Adipocyte (in vitro differentiated cells): ENCODE data around the gene DNAH1.
"Not testable (repeated sequence)": the region's sequence is repeated elsewhere in the genome, so short reads cannot be mapped to it uniquely, and the experiment has no call there.

Experiments used
- DNase-seq: peaks from one replicate; pipeline ENCODE4 v3.0.0-alpha.2; 2015; ENCODE audit warnings: low read depth
- H3K27me3 ChIP-seq: replicated peaks from 2 replicates; pipeline ENCODE4 v1.7.0; 2013; ENCODE audit warnings: mild to moderate bottlenecking, low read length, moderate library complexity; ENCODE audit not compliant: control insufficient read depth, insufficient read depth
- H3K36me3 ChIP-seq: 2 replicates; pipeline ENCODE4 v1.7.0; 2013; ENCODE audit warnings: low read length, mild to moderate bottlenecking, moderate library complexity; ENCODE audit not compliant: control insufficient read depth, insufficient read depth, severe bottlenecking
- H3K4me1 ChIP-seq: 2 replicates; pipeline ENCODE4 v1.7.0; 2013; ENCODE audit warnings: mild to moderate bottlenecking, low read length, moderate library complexity; ENCODE audit not compliant: control insufficient read depth, insufficient read depth
- H3K4me3 ChIP-seq: 2 replicates; pipeline ENCODE4 v1.7.0; 2013; ENCODE audit warnings: mild to moderate bottlenecking, low read length, moderate library complexity
- H3K9ac ChIP-seq: 2 replicates; pipeline ENCODE4 v1.7.0; 2013; ENCODE audit warnings: mild to moderate bottlenecking, low read length, moderate library complexity
- H3K9me3 ChIP-seq: 2 replicates; pipeline ENCODE4 v1.7.0; 2013; ENCODE audit warnings: mild to moderate bottlenecking, low read length, moderate library complexity; ENCODE audit not compliant: control insufficient read depth

The DNAH1 gene

GRCh38 chr3:52279596-52279995, 36.5 kb upstream of the DNAH1 start:
- no peaks in the 10 kb centered on the region for H3K27me3 ChIP-seq
- H3K4me3 ChIP-seq, result peak overlapping the region; percentile 98
- H3K36me3 ChIP-seq, result no peaks in the 10 kb centered on the region
- peaks cover 59% of the 10 kb centered on the region for H3K4me1 ChIP-seq
- DNase-seq, result no peak
- H3K9me3 ChIP-seq, result no peaks in the 10 kb centered on the region
- H3K9ac ChIP-seq, result peak overlapping the region; percentile 100

GRCh38 chr3:52280050-52280461, 36.1 kb upstream of the DNAH1 start:
- no peaks in the 10 kb centered on the region for H3K9me3 ChIP-seq
- H3K9ac ChIP-seq, result peak overlapping the region; percentile 100
- H3K27me3 ChIP-seq, result no peaks in the 10 kb centered on the region
- no peaks in the 10 kb centered on the region for H3K36me3 ChIP-seq
- DNase-seq, result peak; percentile 78
- peaks cover 58% of the 10 kb centered on the region for H3K4me1 ChIP-seq
- H3K4me3 ChIP-seq, result peak overlapping the region; percentile 98

DNA sequence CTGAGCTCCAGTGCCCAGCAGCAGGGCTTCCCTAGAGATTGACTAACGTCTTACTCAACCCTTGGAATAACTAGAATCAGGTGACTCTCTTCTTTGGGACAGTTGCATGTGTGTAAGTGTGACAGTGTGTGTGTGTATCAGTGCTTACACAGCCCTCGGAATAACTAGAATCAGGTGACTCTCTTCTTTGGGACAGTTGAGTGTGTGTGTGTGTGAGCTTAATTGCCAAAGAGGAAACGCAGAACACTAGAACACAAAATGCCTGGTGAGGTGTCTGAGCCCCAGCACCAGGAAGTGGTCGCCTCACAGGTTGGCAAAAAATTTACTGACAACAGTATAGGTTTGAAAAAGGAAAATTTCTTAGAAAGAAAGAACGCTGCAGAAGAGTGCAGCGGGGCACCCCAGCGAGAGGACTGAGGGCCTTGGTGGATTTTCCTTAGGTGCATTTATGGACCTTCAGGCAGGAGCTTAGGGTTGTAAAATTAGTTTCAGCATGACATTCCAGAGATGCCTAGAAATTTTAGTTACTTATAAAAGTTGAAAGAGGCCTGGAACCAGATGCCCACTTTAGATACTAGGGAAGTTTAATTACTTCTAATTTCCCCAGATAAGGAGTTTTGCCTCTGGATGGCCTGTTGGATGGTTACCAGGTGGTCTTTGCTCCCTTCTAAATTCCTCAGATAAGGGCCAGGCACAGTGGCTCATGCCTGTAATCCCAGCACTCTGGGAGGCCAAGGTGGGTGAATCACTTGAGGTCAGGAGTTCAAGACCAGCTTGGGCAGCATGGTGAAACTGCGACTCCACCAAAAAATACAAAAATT, 33.9 kb upstream of the DNAH1 start:
- H3K27me3 ChIP-seq, result no peaks in the 10 kb centered on the region
- no peaks in the 10 kb centered on the region for H3K9me3 ChIP-seq
- no peak overlapping the region for H3K4me3 ChIP-seq
- peaks cover 52% of the 10 kb centered on the region for H3K4me1 ChIP-seq
- H3K36me3 ChIP-seq, result no peaks in the 10 kb centered on the region
- H3K9ac ChIP-seq, result no peak overlapping the region
- DNase-seq, result peak; percentile 36

- peaks cover 53% of the 10 kb centered on the region for H3K4me1 ChIP-seq
Measured at GRCh38 chr3:52283306-52283705, 32.8 kb upstream of the DNAH1 start.

GRCh38 chr3:52284051-52284450, 32.1 kb upstream of the DNAH1 start:
- not testable (repeated sequence) for H3K27me3 ChIP-seq, DNase-seq, H3K9ac ChIP-seq, H3K4me3 ChIP-seq, H3K9me3 ChIP-seq, H3K36me3 ChIP-seq
- H3K4me1 ChIP-seq, result peaks cover 60% of the 10 kb centered on the region

More at GRCh38 chr3:52283306-52283705, 32.8 kb upstream of the DNAH1 start:
- H3K36me3 ChIP-seq, result no peaks in the 10 kb centered on the region
- H3K9me3 ChIP-seq, result no peaks in the 10 kb centered on the region
- H3K27me3 ChIP-seq, result no peaks in the 10 kb centered on the region
- no peak overlapping the region for H3K4me3 ChIP-seq
- no peak for DNase-seq
- H3K9ac ChIP-seq, result peak overlapping the region; percentile 9

DNA sequence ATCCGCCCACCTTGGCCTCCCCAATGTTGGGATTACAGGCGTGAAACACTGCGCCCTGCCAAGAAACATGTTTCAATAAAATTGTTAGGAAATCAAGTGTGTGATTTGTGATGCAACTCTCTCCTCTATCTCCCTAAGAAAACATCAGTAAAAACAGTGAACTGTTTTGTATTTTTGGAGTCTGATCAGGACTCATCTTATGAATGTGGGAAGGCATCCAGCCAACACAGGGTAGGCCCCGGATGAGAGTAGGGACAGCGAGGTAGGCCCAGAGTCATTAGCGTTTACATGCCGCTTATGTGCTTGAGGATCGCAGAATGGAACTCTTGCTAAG, 29.4 kb upstream of the DNAH1 start:
- no peak for DNase-seq
- Histone ChIP-seq H3K36me3 (peaks cover 8% of the 10 kb centered on the region), H3K27me3 (no peaks in the 10 kb centered on the region), H3K4me1 (peaks cover 51% of the 10 kb centered on the region), H3K9ac (peak overlapping the region; percentile 98), H3K9me3 (no peaks in the 10 kb centered on the region), H3K4me3 (peak overlapping the region; percentile 89)

DNA sequence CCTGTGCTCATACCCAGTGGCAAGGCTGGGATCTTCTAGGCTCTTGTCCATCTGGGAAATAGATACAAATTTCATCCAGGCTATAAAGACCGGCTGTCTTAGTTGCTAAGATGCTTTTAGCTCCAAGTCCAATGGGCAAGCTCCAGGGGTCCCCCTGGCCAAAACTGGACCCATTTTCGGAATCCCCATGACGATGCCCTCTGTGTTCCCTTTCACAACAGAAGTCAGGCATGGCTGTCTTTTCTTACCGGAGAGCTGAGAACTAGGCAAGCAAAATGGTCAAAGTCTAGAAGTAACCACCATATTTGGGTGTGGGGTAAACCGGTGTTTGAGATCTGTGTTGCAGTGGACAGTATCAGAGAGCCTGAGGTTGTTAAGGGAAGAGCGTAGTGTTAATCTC, 27.4 kb upstream of the DNAH1 start:
- no peaks in the 10 kb centered on the region for H3K27me3 ChIP-seq
- peaks cover 33% of the 10 kb centered on the region for H3K4me1 ChIP-seq
- no peaks in the 10 kb centered on the region for H3K9me3 ChIP-seq
- peak overlapping the region; percentile 89 for H3K4me3 ChIP-seq
- H3K9ac ChIP-seq, result peak overlapping the region; percentile 98
- H3K36me3 ChIP-seq, result peaks cover 24% of the 10 kb centered on the region
- no peak for DNase-seq

DNA sequence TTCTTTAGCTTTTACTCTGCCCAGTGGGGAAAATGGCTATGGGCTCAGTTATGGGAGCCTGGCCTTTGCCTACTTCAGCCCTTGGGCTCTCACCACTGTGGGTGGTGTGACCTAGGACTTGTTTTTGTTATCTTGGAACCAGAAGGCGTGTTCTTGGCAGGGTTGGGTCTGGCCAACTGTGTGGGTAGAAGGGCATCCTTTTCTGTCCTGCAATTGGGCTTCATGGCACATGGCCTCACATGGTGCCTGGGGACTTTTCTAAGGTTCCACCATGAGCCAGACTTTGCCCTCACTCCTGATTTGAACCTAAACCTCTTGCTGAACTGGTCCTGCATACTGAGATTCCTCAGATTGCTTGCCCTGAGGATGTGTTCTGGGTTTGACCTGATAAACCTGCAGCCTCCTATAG, 26.8 kb upstream of the DNAH1 start:
- no peak for DNase-seq
- H3K9ac ChIP-seq, result peak overlapping the region; percentile 54
- peaks cover 24% of the 10 kb centered on the region for H3K36me3 ChIP-seq
- H3K4me3 ChIP-seq, result peak overlapping the region; percentile 89
- H3K9me3 ChIP-seq, result no peaks in the 10 kb centered on the region
- H3K27me3 ChIP-seq, result no peaks in the 10 kb centered on the region
- peaks cover 33% of the 10 kb centered on the region for H3K4me1 ChIP-seq

DNA sequence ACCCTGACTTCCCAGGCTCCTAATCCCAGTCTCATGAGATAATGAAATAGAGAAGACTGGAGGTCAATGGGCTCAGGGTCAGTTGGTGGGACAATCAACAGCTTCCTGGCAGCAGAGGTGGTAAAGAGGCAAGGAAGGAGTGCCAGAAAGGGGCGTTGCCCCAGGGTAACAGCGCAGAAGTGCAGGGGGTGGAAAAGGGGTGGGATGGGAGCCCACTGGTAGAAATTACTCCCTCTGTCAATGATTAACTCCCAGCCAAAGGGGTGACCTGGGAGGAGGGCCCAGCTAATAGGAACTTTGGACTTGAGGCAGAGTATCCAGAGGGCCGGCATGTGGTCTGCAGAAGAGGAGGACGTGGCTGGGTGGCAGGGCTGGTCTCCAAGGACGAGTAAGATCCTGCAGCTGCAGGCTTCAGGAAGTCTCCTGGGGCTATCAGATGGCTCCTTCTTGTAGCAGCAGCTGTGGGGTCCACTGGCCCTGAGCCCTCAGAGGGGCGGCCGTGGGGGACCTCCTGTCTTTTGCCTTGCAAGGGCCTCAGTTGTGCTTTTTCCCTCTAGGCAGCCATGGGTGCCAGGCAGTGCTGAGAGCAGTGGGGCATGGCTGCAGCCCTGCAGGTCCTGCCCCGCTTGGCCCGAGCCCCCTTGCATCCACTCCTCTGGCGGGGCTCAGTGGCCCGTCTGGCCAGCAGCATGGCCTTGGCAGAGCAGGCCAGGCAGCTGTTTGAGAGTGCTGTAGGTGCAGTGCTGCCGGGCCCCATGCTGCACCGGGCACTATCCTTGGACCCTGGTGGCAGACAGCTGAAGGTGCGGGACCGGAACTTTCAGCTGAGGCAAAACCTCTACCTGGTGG, 26.1 kb upstream of the DNAH1 start:
- Histone ChIP-seq H3K9me3 (no peaks in the 10 kb centered on the region), H3K36me3 (peaks cover 24% of the 10 kb centered on the region), H3K4me1 (peaks cover 33% of the 10 kb centered on the region), H3K4me3 (no peak overlapping the region), H3K27me3 (no peaks in the 10 kb centered on the region), H3K9ac (peak overlapping the region; percentile 54)
- DNase-seq, result no peak

GRCh38 chr3:52290596-52291507, 25.3 kb upstream of the DNAH1 start:
- peaks cover 33% of the 10 kb centered on the region for H3K4me1 ChIP-seq
- H3K9ac ChIP-seq, result peak overlapping the region; percentile 54
- H3K9me3 ChIP-seq, result no peaks in the 10 kb centered on the region
- no peak for DNase-seq
- peak overlapping the region; percentile 11 for H3K4me3 ChIP-seq
- H3K27me3 ChIP-seq, result no peaks in the 10 kb centered on the region
- H3K36me3 ChIP-seq, result peaks cover 24% of the 10 kb centered on the region
